ENCODE results near the gene PIERCE2. TPM values are rescaled to one million over a fixed set of nuclear protein-coding genes. Genes with fewer than 3 reads are reported as not detected.
"Not testable (repeated sequence)": the region's sequence is repeated elsewhere in the genome, so short reads cannot be mapped to it uniquely, and the experiment has no call there.

The PIERCE2 gene
- total RNA-seq = 0.95 and 1.1 TPM in 2 replicates

GRCh38 chr15:55408012-55408928 is at the start of gene PIERCE2, which contains the start of gene CCPG1:
Gene PIERCE2, plus strand, starts transcription at chr15:55408495. Its CDS starts 274 bp downstream, at chr15:55408769.
Gene CCPG1, minus strand, starts transcription at chr15:55408359. Its CDS starts 18,935 bp downstream, at chr15:55389424.
- DNase-seq (ENCODE audit: low read depth, low spot score) = peak; percentile 72

GRCh38 chr15:55360256-55360655 is 48.0 kb upstream of the PIERCE2 start:
- peak; percentile 4 for DNase-seq (ENCODE audit: low read depth, low spot score)

GRCh38 chr15:55361048-55361447 is 47.2 kb upstream of the PIERCE2 start:
- DNase-seq (ENCODE audit: low read depth, low spot score) = no peak

GRCh38 chr15:55362641-55363040 is 45.7 kb upstream of the PIERCE2 start:
- DNase-seq (ENCODE audit: low read depth, low spot score) = no peak

- DNase-seq (ENCODE audit: low read depth, low spot score) = no peak
Observed at GRCh38 chr15:55366981-55367380, 41.3 kb upstream of the PIERCE2 start.

- DNase-seq (ENCODE audit: low read depth, low spot score) = no peak
Observed at GRCh38 chr15:55372701-55373440, 35.4 kb upstream of the PIERCE2 start.

GRCh38 chr15:55379095-55379494 is 29.2 kb upstream of the PIERCE2 start:
- no peak for DNase-seq (ENCODE audit: low read depth, low spot score)

GRCh38 chr15:55381595-55381994 is 26.7 kb upstream of the PIERCE2 start:
- no peak for DNase-seq (ENCODE audit: low read depth, low spot score)

GRCh38 chr15:55383687-55384086 is 24.6 kb upstream of the PIERCE2 start:
- no peak for DNase-seq (ENCODE audit: low read depth, low spot score)

- DNase-seq (ENCODE audit: low read depth, low spot score) = no peak
Observed at GRCh38 chr15:55387027-55387426, 21.3 kb upstream of the PIERCE2 start.

- no peak for DNase-seq (ENCODE audit: low read depth, low spot score)
Observed at GRCh38 chr15:55389264-55389607, 19.1 kb upstream of the PIERCE2 start.

- no peak for DNase-seq (ENCODE audit: low read depth, low spot score)
Observed at GRCh38 chr15:55394694-55395093, 13.6 kb upstream of the PIERCE2 start.

GRCh38 chr15:55398243-55398642 is 10.1 kb upstream of the PIERCE2 start:
- DNase-seq (ENCODE audit: low read depth, low spot score) = no peak

GRCh38 chr15:55400050-55400449 is 8.2 kb upstream of the PIERCE2 start:
- DNase-seq (ENCODE audit: low read depth, low spot score) = not testable (repeated sequence)

- no peak for DNase-seq (ENCODE audit: low read depth, low spot score)
Observed at GRCh38 chr15:55401786-55402246, 6.5 kb upstream of the PIERCE2 start.

- DNase-seq (ENCODE audit: low read depth, low spot score) = no peak
Observed at GRCh38 chr15:55402707-55403106, 5.6 kb upstream of the PIERCE2 start.

- DNase-seq (ENCODE audit: low read depth, low spot score) = no peak
Observed at GRCh38 chr15:55403531-55403930, 4.8 kb upstream of the PIERCE2 start.

- no peak for DNase-seq (ENCODE audit: low read depth, low spot score)
Observed at GRCh38 chr15:55407498-55408011, 740 bp upstream of the PIERCE2 start.

- not testable (repeated sequence) for DNase-seq (ENCODE audit: low read depth, low spot score)
Observed at GRCh38 chr15:55408976-55409375, 681 bp downstream of the PIERCE2 start.

GRCh38 chr15:55417678-55418077 is 9.4 kb downstream of the PIERCE2 start:
- not testable (repeated sequence) for DNase-seq (ENCODE audit: low read depth, low spot score)

GRCh38 chr15:55420171-55420866 is 12.0 kb downstream of the PIERCE2 start:
- DNase-seq (ENCODE audit: low read depth, low spot score) = no peak

Measured in pulmonary artery endothelial cell (primary cell).